Gastroesophageal sphincter (tissue), 4 donors: Measurements from ENCODE around the gene TADA2A. TPM values are rescaled to one million over a fixed set of nuclear protein-coding genes. Genes with fewer than 3 reads are reported as not detected.

ENCODE experiments used
- ATAC-seq: fragments of 150-250 bp; one replicate; pipeline ENCODE4 v1.9.1; 2016; ENCODE audit warnings: mild to moderate bottlenecking, moderate library complexity
- H3K27ac ChIP-seq, 4 donors: fragments of 200-600 bp; sonication (generic) in 3 of 4; 1 replicate in 3 of 4; 2 replicates in 1 of 4; pipeline ENCODE4 v1.5.1; 2016 to 2019
- H3K27me3 ChIP-seq: fragments of 200-600 bp; sonication (generic); one replicate; pipeline ENCODE4 v1.5.1; 2019
- H3K36me3 ChIP-seq, 2 donors: fragments of 200-600 bp; sonication (generic); one replicate each; pipeline ENCODE4 v1.5.1; 2019; ENCODE audit warnings: control low read depth in 1 of 2
- H3K4me1 ChIP-seq, 3 donors: fragments of 200-600 bp; sonication (generic); 1 replicate in 2 of 3; 2 replicates in 1 of 3; pipeline ENCODE4 v1.5.1; 2016 to 2019; ENCODE audit warnings: control low read depth in 2 of 3
- H3K4me3 ChIP-seq, 2 donors: fragments of 200-600 bp; sonication (generic); one replicate each; pipeline ENCODE4 v1.5.1; 2019; ENCODE audit warnings: mild to moderate bottlenecking in 1 of 2, moderate library complexity in 1 of 2
- H3K9me3 ChIP-seq, 3 donors: fragments of 200-600 bp; sonication (generic); one replicate each; pipeline ENCODE4 v1.5.1; 2017 to 2019; ENCODE audit warnings: control low read depth in 2 of 3
- EP300 ChIP-seq: sonication (generic); formaldehyde crosslinking; IDR thresholded peaks from one replicate; pipeline ENCODE4 v1.6.1; 2017; ENCODE audit warnings: antibody characterized with exemption, mild to moderate bottlenecking
- POLR2A ChIP-seq, 2 donors: fragments of 450-650 bp; IDR thresholded peaks; one replicate each; pipeline ENCODE4 v1.6.1; 2017; ENCODE audit warnings: antibody characterized with exemption in 2 of 2, mild to moderate bottlenecking in 2 of 2, moderate library complexity in 1 of 2
- POLR2AphosphoS5 ChIP-seq: sonication (generic); formaldehyde crosslinking; IDR thresholded peaks from one replicate; pipeline ENCODE4 v1.6.1; 2017; ENCODE audit warnings: antibody characterized with exemption
- WGBS, 2 donors: methylation state at CpG; one replicate each; pipeline ENCODE4 v1.1.5; 2018; ENCODE audit warnings: low coverage in 1 of 2; 5-methylcytosine and 5-hydroxymethylcytosine counted together
- total RNA-seq, 4 donors: library from RNA; depleted of rRNA; stranded (reverse); fragments of >200 nt; gene quantifications; one replicate each; pipeline ENCODE4 v1.1.0, GENCODE V29; 2016
- TF ChIP-seq, protein P1 (sequence below), 4 experiments: fragments of 200-600 bp in 2 of 4; fragments of 450-650 bp in 2 of 4; sonication (generic) in 1 of 4; IDR thresholded peaks; one replicate each; pipeline ENCODE4 v1.5.1; 2017 to 2019; ENCODE audit warnings: antibody characterized with exemption in 4 of 4, mild to moderate bottlenecking in 2 of 4, moderate library complexity in 2 of 4

Gene TADA2A
- total RNA-seq, 4 donors from 2014 or later: 17.5 to 21.5 (median 18.5) TPM

DNA sequence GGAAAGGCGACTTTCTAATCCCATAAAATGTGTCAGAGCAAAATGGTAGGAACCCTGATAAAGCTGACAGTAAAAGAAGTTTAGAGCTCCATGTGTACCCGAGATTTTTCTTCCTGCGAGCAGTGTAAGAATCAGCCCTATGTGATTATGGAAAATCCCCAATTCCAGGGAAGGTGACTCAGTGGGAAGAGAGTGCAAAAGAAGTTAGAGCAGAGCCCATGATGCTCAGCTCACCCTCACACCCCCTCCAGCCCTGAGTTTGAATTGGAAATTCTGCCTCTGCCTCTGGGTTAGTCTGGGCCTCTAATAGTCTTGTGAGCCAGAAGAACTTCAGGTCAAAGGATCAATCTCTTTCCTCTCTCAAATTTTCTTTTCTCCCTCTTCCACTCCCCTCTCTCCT, 18.4 kb upstream of the TADA2A start:
- 0 to 52% methylated on average over 2 to 3 of the region's 3 CpGs for WGBS, 2 donors
- H3K36me3 ChIP-seq: no peaks in the 10 kb centered on the region
- no peaks in the 10 kb centered on the region for H3K4me1 ChIP-seq
- H3K9me3 ChIP-seq: no peaks in the 10 kb centered on the region
- TF ChIP-seq, protein P1, sequence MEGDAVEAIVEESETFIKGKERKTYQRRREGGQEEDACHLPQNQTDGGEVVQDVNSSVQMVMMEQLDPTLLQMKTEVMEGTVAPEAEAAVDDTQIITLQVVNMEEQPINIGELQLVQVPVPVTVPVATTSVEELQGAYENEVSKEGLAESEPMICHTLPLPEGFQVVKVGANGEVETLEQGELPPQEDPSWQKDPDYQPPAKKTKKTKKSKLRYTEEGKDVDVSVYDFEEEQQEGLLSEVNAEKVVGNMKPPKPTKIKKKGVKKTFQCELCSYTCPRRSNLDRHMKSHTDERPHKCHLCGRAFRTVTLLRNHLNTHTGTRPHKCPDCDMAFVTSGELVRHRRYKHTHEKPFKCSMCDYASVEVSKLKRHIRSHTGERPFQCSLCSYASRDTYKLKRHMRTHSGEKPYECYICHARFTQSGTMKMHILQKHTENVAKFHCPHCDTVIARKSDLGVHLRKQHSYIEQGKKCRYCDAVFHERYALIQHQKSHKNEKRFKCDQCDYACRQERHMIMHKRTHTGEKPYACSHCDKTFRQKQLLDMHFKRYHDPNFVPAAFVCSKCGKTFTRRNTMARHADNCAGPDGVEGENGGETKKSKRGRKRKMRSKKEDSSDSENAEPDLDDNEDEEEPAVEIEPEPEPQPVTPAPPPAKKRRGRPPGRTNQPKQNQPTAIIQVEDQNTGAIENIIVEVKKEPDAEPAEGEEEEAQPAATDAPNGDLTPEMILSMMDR (IDR thresholded peaks at IDR 0.05): no peak
- TF ChIP-seq POLR2AphosphoS5 (no peak), EP300 (no peak), POLR2A (IDR thresholded peaks at IDR 0.05) (no peak)
- no peak for ATAC-seq
- no peaks in the 10 kb centered on the region for H3K27me3 ChIP-seq
- H3K4me3 ChIP-seq: no peak overlapping the region
- H3K27ac ChIP-seq: no peak overlapping the region

DNA sequence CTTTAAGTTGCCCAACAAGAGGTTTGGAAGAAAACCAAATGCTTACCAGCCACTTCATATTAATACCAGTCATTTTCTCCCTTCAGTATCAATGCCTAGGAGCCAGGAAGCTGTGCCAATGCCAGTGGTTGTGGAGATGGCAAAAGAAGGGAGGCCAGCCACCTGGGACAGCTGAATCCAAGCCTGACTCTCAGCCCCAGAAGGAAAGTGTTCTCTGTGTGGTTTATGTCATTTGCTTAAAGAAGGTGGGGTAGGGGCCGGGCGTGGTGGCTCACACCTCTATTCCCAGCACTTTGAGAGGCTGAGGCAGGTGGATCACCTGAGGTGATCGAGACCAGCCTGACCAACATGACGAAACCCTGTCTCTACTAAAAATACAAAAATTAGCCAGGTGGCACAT, 17.5 kb upstream of the TADA2A start:
- Histone ChIP-seq H3K27ac (no peak overlapping the region), H3K4me1 (no peaks in the 10 kb centered on the region), H3K27me3 (no peaks in the 10 kb centered on the region), H3K4me3 (no peak overlapping the region), H3K9me3 (no peaks in the 10 kb centered on the region), H3K36me3 (no peaks in the 10 kb centered on the region)
- WGBS, 2 donors: 100% methylated on average over 1 to 2 of the region's 4 CpGs
- ATAC-seq: no peak
- TF ChIP-seq POLR2A (IDR thresholded peaks at IDR 0.05): no peak
- TF ChIP-seq POLR2AphosphoS5: no peak
- TF ChIP-seq, protein P1 (IDR thresholded peaks at IDR 0.05): no peak
- no peak for TF ChIP-seq EP300

GRCh38 chr17:37391146-37391545, 15.5 kb upstream of the TADA2A start:
- H3K27me3 ChIP-seq: no peaks in the 10 kb centered on the region
- H3K36me3 ChIP-seq: no peaks in the 10 kb centered on the region
- H3K4me1 ChIP-seq: no peaks in the 10 kb centered on the region
- no peak for TF ChIP-seq EP300
- no peak for TF ChIP-seq POLR2AphosphoS5
- TF ChIP-seq, protein P1 (IDR thresholded peaks at IDR 0.05): no peak
- no peak for TF ChIP-seq POLR2A (IDR thresholded peaks at IDR 0.05)
- H3K27ac ChIP-seq: no peak overlapping the region
- WGBS, 2 donors: 95% methylated on average over 4 to 6 of the region's 6 CpGs
- ATAC-seq: no peak
- no peaks in the 10 kb centered on the region for H3K9me3 ChIP-seq
- H3K4me3 ChIP-seq: no peak overlapping the region

DNA sequence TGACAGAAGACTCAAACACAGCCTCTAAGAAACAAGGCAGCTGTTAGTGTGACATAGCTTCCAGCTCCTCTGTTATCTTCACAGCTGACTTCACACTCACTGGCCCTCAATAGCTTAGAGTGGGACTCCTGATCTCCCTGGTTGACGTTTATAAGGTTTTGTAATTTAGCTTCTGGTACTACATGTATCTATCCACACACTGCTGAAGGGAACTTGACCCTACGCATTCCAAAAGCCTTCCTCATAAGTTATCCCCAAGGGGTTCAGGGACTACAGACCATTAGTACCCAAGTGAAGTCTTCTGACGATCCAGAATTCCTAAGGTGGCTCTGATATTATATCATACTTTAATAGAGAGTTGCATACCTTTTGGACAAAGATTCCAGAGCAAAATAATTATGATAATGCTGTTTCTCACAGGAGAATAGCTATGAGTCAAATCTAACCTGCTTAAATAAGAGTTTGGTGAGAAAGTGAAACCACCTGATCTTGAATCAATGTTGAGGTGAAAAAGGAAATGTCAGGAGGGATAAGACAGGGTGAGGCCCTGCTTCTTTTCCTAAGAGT, 14.6 kb upstream of the TADA2A start:
- peak; percentile 72 for ATAC-seq
- Histone ChIP-seq H3K4me3 (no peak overlapping the region), H3K27me3 (no peaks in the 10 kb centered on the region), H3K9me3 (no peaks in the 10 kb centered on the region), H3K36me3 (no peaks in the 10 kb centered on the region), H3K4me1 (no peaks in the 10 kb centered on the region), H3K27ac (no peak overlapping the region)
- TF ChIP-seq EP300 (no peak), POLR2A (IDR thresholded peaks at IDR 0.05) (no peak), POLR2AphosphoS5 (no peak)
- TF ChIP-seq, protein P1 (IDR thresholded peaks at IDR 0.05): no peak
- WGBS, 2 donors: 35% methylated on average over 2 of the region's 3 CpGs; no CpG with 5 or more reads in 1 of the 2 donors

GRCh38 chr17:37393352-37393751, 13.3 kb upstream of the TADA2A start:
- no peak overlapping the region for H3K4me3 ChIP-seq
- H3K27ac ChIP-seq: no peak overlapping the region
- no peak for ATAC-seq
- no peaks in the 10 kb centered on the region for H3K27me3 ChIP-seq
- TF ChIP-seq POLR2AphosphoS5 (no peak), EP300 (no peak), POLR2A (IDR thresholded peaks at IDR 0.05) (no peak)
- TF ChIP-seq, protein P1 (IDR thresholded peaks at IDR 0.05): no peak
- 90% methylated on average over 3 of the region's 7 CpGs; no CpG with 5 or more reads in 1 of the 2 donors for WGBS, 2 donors
- no peaks in the 10 kb centered on the region for H3K9me3 ChIP-seq
- no peaks in the 10 kb centered on the region for H3K36me3 ChIP-seq
- peaks cover 0 to 4% (median 0%) of the 10 kb centered on the region in 3 donors for H3K4me1 ChIP-seq
